Neuronal stem cell (in vitro differentiated cells): ENCODE data around the gene MRPS18B.

Source experiments
- DNase-seq: peaks from one replicate; pipeline ENCODE4 v3.0.0-alpha.2; 2013; ENCODE audit warnings: low spot score
- H2AFZ ChIP-seq: one replicate; pipeline ENCODE4 v1.6.1; 2013; ENCODE audit warnings: mild to moderate bottlenecking, low read length, inconsistent platforms
- H2AK5ac ChIP-seq: 2 replicates; pipeline ENCODE4 v1.6.1; 2013; ENCODE audit warnings: low read depth, mild to moderate bottlenecking, inconsistent platforms, low read length, moderate library complexity, mixed read lengths
- H2BK120ac ChIP-seq: 2 replicates; pipeline ENCODE4 v1.6.1; 2013; ENCODE audit warnings: low read depth, mild to moderate bottlenecking, inconsistent platforms, low read length, moderate library complexity, mixed read lengths
- H2BK12ac ChIP-seq: one replicate; pipeline ENCODE4 v1.6.1; 2013; ENCODE audit warnings: low read length, inconsistent platforms
- H2BK15ac ChIP-seq: 2 replicates; pipeline ENCODE4 v1.6.1; 2013; ENCODE audit warnings: mild to moderate bottlenecking, low read length, inconsistent platforms, mixed read lengths
- H2BK5ac ChIP-seq: one replicate; pipeline ENCODE4 v1.6.1; 2013; ENCODE audit warnings: inconsistent platforms, mild to moderate bottlenecking, low read length, moderate library complexity
- H3K14ac ChIP-seq: one replicate; pipeline ENCODE4 v1.6.1; 2013; ENCODE audit warnings: low read length, inconsistent platforms
- H3K18ac ChIP-seq: 2 replicates; pipeline ENCODE4 v1.6.1; 2013; ENCODE audit warnings: low read length, inconsistent platforms
- H3K23ac ChIP-seq: 2 replicates; pipeline ENCODE4 v1.6.1; 2013; ENCODE audit warnings: low read depth, mild to moderate bottlenecking, mixed read lengths, low read length, inconsistent platforms; ENCODE audit not compliant: poor library complexity
- H3K27ac ChIP-seq: replicated peaks from 3 replicates; pipeline ENCODE4 v1.5.1; 2013; ENCODE audit warnings: low read length, inconsistent platforms
- H3K27me3 ChIP-seq, 3 experiments: 2 replicates each; pipeline ENCODE4 v1.6.1; 2013; ENCODE audit warnings: low read length in 3 of 3, mild to moderate bottlenecking in 2 of 3, inconsistent platforms in 1 of 3, low read depth in 1 of 3, mixed read lengths in 1 of 3, moderate library complexity in 1 of 3; ENCODE audit not compliant: control insufficient read depth in 3 of 3, insufficient read depth in 3 of 3
- H3K36me3 ChIP-seq, 2 donors: replicated peaks in 1 of 2; 2 replicates each; pipeline ENCODE4 v1.6.1; 2013; ENCODE audit warnings: low read length in 2 of 2; ENCODE audit not compliant: control insufficient read depth in 2 of 2, insufficient read depth in 2 of 2
- H3K4ac ChIP-seq: 2 replicates; pipeline ENCODE4 v1.6.1; 2013; ENCODE audit warnings: inconsistent platforms, mild to moderate bottlenecking, low read length, moderate library complexity
- H3K4me1 ChIP-seq, 2 donors: 1 replicate in 1 of 2; 2 replicates in 1 of 2; pipeline ENCODE4 v1.6.1; 2013; ENCODE audit warnings: low read length in 2 of 2, low read depth in 1 of 2; ENCODE audit not compliant: control insufficient read depth in 2 of 2, insufficient read depth in 1 of 2
- H3K4me2 ChIP-seq: one replicate; pipeline ENCODE4 v1.6.1; 2013; ENCODE audit warnings: mild to moderate bottlenecking, low read length, inconsistent platforms; ENCODE audit not compliant: insufficient read depth, poor library complexity, severe bottlenecking
- H3K4me3 ChIP-seq, 2 donors: 2 replicates each; pipeline ENCODE4 v1.5.1; 2013; ENCODE audit warnings: low read length in 2 of 2, mild to moderate bottlenecking in 2 of 2, inconsistent platforms in 1 of 2, moderate library complexity in 1 of 2
- H3K79me1 ChIP-seq: one replicate; pipeline ENCODE4 v1.6.1; 2013; ENCODE audit warnings: low read depth, mild to moderate bottlenecking, inconsistent platforms, low read length, moderate library complexity
- H3K9ac ChIP-seq: one replicate; pipeline ENCODE4 v1.6.1; 2013; ENCODE audit warnings: mild to moderate bottlenecking, low read depth, low read length, inconsistent platforms; ENCODE audit not compliant: poor library complexity
- H3K9me3 ChIP-seq, 2 donors: replicated peaks in 1 of 2; 2 replicates each; pipeline versions ENCODE3 to v1.6.1; 2013; ENCODE audit warnings: low read length in 2 of 2, mild to moderate bottlenecking in 2 of 2, inconsistent platforms in 1 of 2, low read depth in 1 of 2, mixed read lengths in 1 of 2, moderate library complexity in 1 of 2; ENCODE audit not compliant: control insufficient read depth in 2 of 2, insufficient read depth in 1 of 2
- H4K8ac ChIP-seq: one replicate; pipeline ENCODE4 v1.6.1; 2013; ENCODE audit warnings: low read depth, mild to moderate bottlenecking, inconsistent platforms, low read length, moderate library complexity
- H4K91ac ChIP-seq: one replicate; pipeline ENCODE4 v1.6.1; 2013; ENCODE audit warnings: low read length, low read depth, mild to moderate bottlenecking, inconsistent platforms; ENCODE audit not compliant: poor library complexity
- WGBS, 2 donors: extraction: QIAGEN DNeasy Blood & Tissue Kit; methylation state at CpG; one replicate each; pipeline ENCODE4 v1.1.7; 2013; ENCODE audit warnings: missing lambda C conversion rate in 2 of 2, mixed read lengths in 1 of 2; ENCODE audit not compliant: insufficient read length in 2 of 2, insufficient replicate concordance in 1 of 2; ENCODE audit errors: extremely low coverage in 2 of 2; 5-methylcytosine and 5-hydroxymethylcytosine counted together

Gene MRPS18B

GRCh38 chr6:30614843-30615218 lies 2.8 kb upstream of the MRPS18B start:
- Histone ChIP-seq H3K79me1 (peaks cover 2% of the 10 kb centered on the region), H3K36me3 (peaks cover 10 to 72% of the 10 kb centered on the region in 2 donors), H3K27me3 (no peaks in the 10 kb centered on the region), H4K91ac (no peak overlapping the region), H3K4me2 (peak overlapping the region; percentile 60), H4K8ac (no peak overlapping the region), H3K4me3 (peak overlapping the region in 1 of 2 donors; percentile 73), H3K27ac (no peak overlapping the region), H2BK15ac (no peak overlapping the region), H2BK5ac (no peak overlapping the region), H3K9ac (no peak overlapping the region), H2AFZ (no peak overlapping the region), H3K4ac (no peak overlapping the region), H2BK12ac (no peak overlapping the region), H3K14ac (no peak overlapping the region), H2BK120ac (no peak overlapping the region), H3K9me3 (no peaks in the 10 kb centered on the region), H3K4me1 (peaks cover 11% of the 10 kb centered on the region in 2 donors), H3K23ac (no peak overlapping the region), H2AK5ac (no peak overlapping the region), H3K18ac (no peak overlapping the region)
- peak; percentile 92 for DNase-seq
- WGBS, 2 donors: no CpG with 5 or more reads among the region's 6 CpGs

DNA sequence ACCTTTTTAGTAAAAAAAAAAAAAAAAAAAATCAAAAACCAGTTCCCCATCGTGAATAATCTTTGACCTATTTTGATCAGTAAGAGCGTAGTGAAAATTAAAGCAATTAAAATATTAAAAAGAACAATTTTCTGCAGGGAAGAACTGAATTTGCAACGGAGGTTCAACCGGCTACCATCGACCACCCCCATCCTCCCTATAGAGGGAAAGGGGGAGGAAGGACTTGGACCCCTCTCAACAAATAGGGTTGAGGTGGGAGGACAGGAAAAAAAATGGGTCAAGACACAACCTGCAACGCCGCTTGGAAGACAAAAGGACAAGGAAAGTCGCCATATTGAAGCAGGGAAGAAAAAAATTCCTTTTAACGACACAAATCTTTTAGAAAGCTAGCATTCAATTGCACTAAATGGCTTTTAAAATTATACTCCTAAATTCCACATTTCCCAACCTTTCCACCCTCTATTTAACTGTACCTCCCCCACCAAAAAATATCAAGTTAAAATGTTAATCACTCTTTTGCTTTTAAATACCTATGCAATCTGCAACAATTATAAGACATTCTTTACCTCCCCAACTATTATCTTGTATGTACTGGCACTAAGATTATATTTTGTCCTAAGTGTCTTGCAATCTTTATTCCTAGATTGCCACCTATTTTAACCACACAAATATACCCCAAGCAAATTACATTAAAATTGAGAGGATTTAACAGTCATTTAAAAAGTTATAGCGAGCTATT lies 2.3 kb upstream of the MRPS18B start:
- no peak overlapping the region for H4K91ac ChIP-seq

DNA sequence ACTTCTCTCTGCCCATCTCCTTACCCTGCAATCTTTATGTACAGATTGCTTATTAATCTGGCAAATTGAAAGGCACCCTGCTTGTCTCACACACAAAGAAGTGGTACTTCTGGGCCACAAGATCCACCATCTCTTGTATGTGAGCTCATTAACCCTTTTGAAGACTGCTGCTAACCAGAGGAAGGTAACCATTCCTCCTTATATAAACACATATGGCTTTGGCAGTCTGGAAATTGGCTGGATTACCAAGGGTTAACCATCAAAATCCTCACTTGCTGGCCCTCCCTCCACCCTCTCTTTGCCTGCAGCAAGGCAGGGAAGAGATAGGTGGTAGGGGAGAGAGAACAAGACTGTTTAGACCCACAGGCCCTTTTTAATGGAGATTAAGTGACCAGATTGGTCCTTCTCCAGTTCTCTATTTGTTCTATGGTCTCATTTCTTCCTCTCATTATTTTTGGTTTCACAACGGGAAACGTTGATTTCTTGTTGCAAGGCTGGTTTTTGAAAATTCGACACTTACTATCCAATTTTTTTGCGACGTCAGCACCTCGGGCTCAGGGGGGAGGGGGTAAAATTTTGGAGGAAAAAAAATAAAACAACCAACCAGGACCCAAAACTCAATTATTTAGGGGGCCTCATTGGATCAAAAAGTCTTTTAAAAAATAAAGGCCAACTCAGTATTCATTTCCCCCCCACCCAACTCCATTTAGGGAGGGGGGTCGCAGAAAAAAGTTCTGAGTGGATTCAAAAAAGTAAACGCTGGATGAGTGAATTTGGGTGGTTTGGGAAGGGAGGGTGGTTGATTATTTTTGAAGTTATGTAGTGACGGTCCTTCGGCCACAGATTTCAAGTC lies 1.5 kb upstream of the MRPS18B start:
- Histone ChIP-seq H3K23ac (no peak overlapping the region), H3K27me3 (no peaks in the 10 kb centered on the region), H3K27ac (peak overlapping the region; percentile 82), H2AFZ (no peak overlapping the region), H3K4ac (no peak overlapping the region), H3K4me3 (peak overlapping the region; percentile 73 to 88), H3K14ac (no peak overlapping the region), H4K91ac (no peak overlapping the region), H2AK5ac (no peak overlapping the region), H2BK5ac (no peak overlapping the region), H2BK15ac (no peak overlapping the region), H3K79me1 (peaks cover 2% of the 10 kb centered on the region), H3K9me3 (no peaks in the 10 kb centered on the region), H2BK120ac (no peak overlapping the region), H3K9ac (peak overlapping the region; percentile 89), H2BK12ac (no peak overlapping the region), H3K4me2 (peak overlapping the region; percentile 66), H3K18ac (no peak overlapping the region), H3K36me3 (peaks cover 7 to 68% of the 10 kb centered on the region in 2 donors), H3K4me1 (peaks cover 11% of the 10 kb centered on the region in 2 donors), H4K8ac (no peak overlapping the region)
- WGBS, 2 donors: 100% methylated on average over 1 of the region's 10 CpGs; no CpG with 5 or more reads in 1 of the 2 donors
- DNase-seq: peak; percentile 31

More for the DNA sequence above, 2.3 kb upstream of the MRPS18B start:
- peaks cover 2% of the 10 kb centered on the region for H3K79me1 ChIP-seq
- H3K9me3 ChIP-seq: no peaks in the 10 kb centered on the region
- H2BK12ac ChIP-seq: no peak overlapping the region
- no peak overlapping the region for H3K4ac ChIP-seq
- H3K27ac ChIP-seq: peak overlapping the region; percentile 97
- peak overlapping the region; percentile 83 for H3K18ac ChIP-seq
- H2AK5ac ChIP-seq: no peak overlapping the region
- peak overlapping the region; percentile 15 for H3K4me2 ChIP-seq
- no peak overlapping the region for H2BK5ac ChIP-seq
- H2AFZ ChIP-seq: no peak overlapping the region
- WGBS, 2 donors: no CpG with 5 or more reads among the region's 10 CpGs
- no peak overlapping the region for H3K14ac ChIP-seq
- H3K36me3 ChIP-seq: peaks cover 10 to 69% of the 10 kb centered on the region in 2 donors
- no peak overlapping the region for H2BK15ac ChIP-seq
- no peak overlapping the region for H4K8ac ChIP-seq
- peak; percentile 56 for DNase-seq
- H2BK120ac ChIP-seq: no peak overlapping the region
- H3K4me3 ChIP-seq: peak overlapping the region; percentile 73 to 88
- H3K23ac ChIP-seq: no peak overlapping the region
- no peaks in the 10 kb centered on the region for H3K27me3 ChIP-seq
- peaks cover 11% of the 10 kb centered on the region in 2 donors for H3K4me1 ChIP-seq
- peak overlapping the region; percentile 87 for H3K9ac ChIP-seq
